Endodermal cell (in vitro differentiated cells): ENCODE measurements around the gene PIEZO2. TPM values are rescaled to one million over a fixed set of nuclear protein-coding genes. Genes with fewer than 3 reads are reported as not detected.
"Not testable (repeated sequence)": the region's sequence is repeated elsewhere in the genome, so short reads cannot be mapped to it uniquely, and the experiment has no call there.

Experiments used
- DNase-seq: peaks from one replicate; pipeline ENCODE4 v3.0.0-alpha.2; 2017
- H3K27ac ChIP-seq: 2 replicates; pipeline ENCODE4 v1.5.1; 2013; ENCODE audit warnings: mild to moderate bottlenecking, low read depth, low read length, moderate library complexity
- H3K27me3 ChIP-seq: 2 replicates; pipeline ENCODE4 v1.6.1; 2013; ENCODE audit warnings: mild to moderate bottlenecking, low read length, moderate library complexity; ENCODE audit not compliant: insufficient read depth, control insufficient read depth, poor library complexity, severe bottlenecking
- H3K36me3 ChIP-seq: 2 replicates; pipeline ENCODE4 v1.7.0; 2013; ENCODE audit warnings: mild to moderate bottlenecking, low read length, moderate library complexity; ENCODE audit not compliant: control insufficient read depth, insufficient read depth
- H3K4me1 ChIP-seq: one replicate; pipeline ENCODE4 v1.7.0; 2013; ENCODE audit warnings: low read length; ENCODE audit not compliant: control insufficient read depth, insufficient read depth
- H3K4me3 ChIP-seq: 2 replicates; pipeline ENCODE4 v1.5.1; 2013; ENCODE audit warnings: mild to moderate bottlenecking, low read length, moderate library complexity
- H3K9ac ChIP-seq: 2 replicates; pipeline ENCODE4 v1.6.1; 2013; ENCODE audit warnings: mild to moderate bottlenecking, low read length, moderate library complexity; ENCODE audit not compliant: poor library complexity, severe bottlenecking; ENCODE audit errors: extremely low read depth
- H3K9me3 ChIP-seq: 2 replicates; pipeline ENCODE4 v1.6.1; 2013; ENCODE audit warnings: mild to moderate bottlenecking, low read length, moderate library complexity; ENCODE audit not compliant: control insufficient read depth
- H3K27ac Mint-ChIP-seq: 2 replicates; pipeline ENCODE4 v1.8.0; 2020; ENCODE audit warnings: mixed read lengths
- H3K27me3 Mint-ChIP-seq: 2 replicates; pipeline ENCODE4 v1.8.0; 2021; ENCODE audit warnings: mild to moderate bottlenecking, mixed read lengths; ENCODE audit not compliant: insufficient read depth
- H3K36me3 Mint-ChIP-seq: 2 replicates; pipeline ENCODE4 v1.8.0; 2020; ENCODE audit warnings: low read depth, mixed read lengths
- H3K4me1 Mint-ChIP-seq: 2 replicates; pipeline ENCODE4 v1.8.0; 2020; ENCODE audit warnings: mixed read lengths
- H3K4me3 Mint-ChIP-seq: 2 replicates; pipeline ENCODE4 v1.8.0; 2020; ENCODE audit warnings: mild to moderate bottlenecking, moderate library complexity, mixed read lengths
- H3K9me3 Mint-ChIP-seq: 2 replicates; pipeline ENCODE4 v1.8.0; 2020; ENCODE audit warnings: mild to moderate bottlenecking, mixed read lengths
- CTCF ChIP-seq: fragments of 200-600 bp; sonication (generic); conservative IDR thresholded peaks from 2 replicates; pipeline ENCODE4 v1.5.0; 2021; ENCODE audit warnings: antibody characterized with exemption, mild to moderate bottlenecking
- WGBS, 2 experiments: methylation state at CpG; one replicate each; pipeline versions ENCODE4 v1.1.5 to v1.1.7; 2013; ENCODE audit warnings: missing lambda C conversion rate in 2 of 2, mixed read lengths in 1 of 2; ENCODE audit not compliant: insufficient coverage in 1 of 2, insufficient read length in 1 of 2; 5-methylcytosine and 5-hydroxymethylcytosine counted together
- total RNA-seq, 2 donors: library from RNA; stranded (reverse); fragmentation: NEBNext Ultra II Directional in 1 of 2; extraction: Animal tissue kit (Norgen Biotek cat#: 25700) in 1 of 2; gene quantifications; 2 replicates in 1 of 2; 3 replicates in 1 of 2; pipeline ENCODE4 v1.2.1, GENCODE V29; 2021

The PIEZO2 gene
- total RNA-seq, 2 donors from 2014 or later: 7.3 to 12.1 TPM

- H3K4me3 ChIP-seq: no peak overlapping the region
- Mint-ChIP-seq H3K9me3 (peaks cover 28% of the 10 kb centered on the region), H3K36me3 (peaks cover 16% of the 10 kb centered on the region), H3K27ac (no peak overlapping the region), H3K4me3 (no peak overlapping the region), H3K27me3 (no peaks in the 10 kb centered on the region), H3K4me1 (peaks cover 7% of the 10 kb centered on the region)
- H3K27me3 ChIP-seq: no peaks in the 10 kb centered on the region
- H3K4me1 ChIP-seq: no peaks in the 10 kb centered on the region
- H3K27ac ChIP-seq: no peak overlapping the region
- H3K36me3 ChIP-seq: no peaks in the 10 kb centered on the region
- no peak for TF ChIP-seq CTCF
- no peak for DNase-seq
- no peak overlapping the region for H3K9ac ChIP-seq
- H3K9me3 ChIP-seq: peaks cover 17% of the 10 kb centered on the region
- WGBS, 2 experiments: 86 to 92% methylated on average over 2 of the region's 2 CpGs
Observed at GRCh38 chr18:10919851-10920250, 229.5 kb downstream of the PIEZO2 start.

GRCh38 chr18:10916865-10917264 is 232.5 kb downstream of the PIEZO2 start:
- H3K4me1 ChIP-seq: no peaks in the 10 kb centered on the region
- Mint-ChIP-seq H3K36me3 (peaks cover 16% of the 10 kb centered on the region), H3K4me3 (no peak overlapping the region), H3K27ac (no peak overlapping the region), H3K27me3 (no peaks in the 10 kb centered on the region), H3K9me3 (peaks cover 21% of the 10 kb centered on the region), H3K4me1 (peaks cover under 1% of the 10 kb centered on the region)
- TF ChIP-seq CTCF: no peak
- WGBS, 2 experiments: 70 to 100% methylated on average over 2 to 4 of the region's 4 CpGs
- no peak overlapping the region for H3K4me3 ChIP-seq
- H3K9me3 ChIP-seq: peaks cover 17% of the 10 kb centered on the region
- H3K27ac ChIP-seq: no peak overlapping the region
- no peaks in the 10 kb centered on the region for H3K27me3 ChIP-seq
- H3K9ac ChIP-seq: no peak overlapping the region
- no peak for DNase-seq
- no peaks in the 10 kb centered on the region for H3K36me3 ChIP-seq

GRCh38 chr18:10916387-10916786 is 233.0 kb downstream of the PIEZO2 start:
- Mint-ChIP-seq H3K4me3 (no peak overlapping the region), H3K36me3 (peaks cover 15% of the 10 kb centered on the region), H3K27ac (no peak overlapping the region), H3K27me3 (no peaks in the 10 kb centered on the region), H3K4me1 (no peaks in the 10 kb centered on the region), H3K9me3 (peaks cover 16% of the 10 kb centered on the region)
- DNase-seq: no peak
- Histone ChIP-seq H3K27me3 (no peaks in the 10 kb centered on the region), H3K9me3 (peaks cover 17% of the 10 kb centered on the region), H3K36me3 (no peaks in the 10 kb centered on the region), H3K4me1 (no peaks in the 10 kb centered on the region), H3K27ac (no peak overlapping the region), H3K9ac (no peak overlapping the region), H3K4me3 (no peak overlapping the region)
- no peak for TF ChIP-seq CTCF
- 92 to 96% methylated on average over 5 to 23 of the region's 23 CpGs for WGBS, 2 experiments

GRCh38 chr18:10915748-10916147 is 233.6 kb downstream of the PIEZO2 start:
- DNase-seq, H3K36me3 ChIP-seq, H3K27me3 Mint-ChIP-seq, H3K27ac Mint-ChIP-seq, H3K27me3 ChIP-seq, H3K4me3 Mint-ChIP-seq, H3K9me3 Mint-ChIP-seq, H3K4me1 Mint-ChIP-seq, H3K4me1 ChIP-seq, H3K36me3 Mint-ChIP-seq, H3K9ac ChIP-seq, H3K4me3 ChIP-seq, H3K27ac ChIP-seq: not testable (repeated sequence)
- 94 to 100% methylated on average over 4 to 5 of the region's 5 CpGs for WGBS, 2 experiments
- peaks cover 12% of the 10 kb centered on the region for H3K9me3 ChIP-seq

- H3K4me3 Mint-ChIP-seq, H3K36me3 ChIP-seq, H3K27ac ChIP-seq, H3K9me3 Mint-ChIP-seq, H3K4me1 ChIP-seq, H3K27me3 Mint-ChIP-seq, H3K4me1 Mint-ChIP-seq, DNase-seq, H3K36me3 Mint-ChIP-seq, H3K4me3 ChIP-seq, H3K27me3 ChIP-seq, H3K27ac Mint-ChIP-seq, H3K9ac ChIP-seq, H3K9me3 ChIP-seq: not testable (repeated sequence)
- 90 to 98% methylated on average over 4 to 5 of the region's 8 CpGs for WGBS, 2 experiments
Observed at GRCh38 chr18:10914610-10915009, 234.8 kb downstream of the PIEZO2 start.
